OCI-LY3 (cell line): ENCODE results near the gene C19orf25.

Experiments
- H2AFZ ChIP-seq: fragments of 200-600, 300-600 bp; shearing (Covaris generic); 2 replicates; pipeline ENCODE4 v1.6.0; 2014; ENCODE audit warnings: antibody characterized with exemption, low read depth, low read length
- H3K27ac ChIP-seq: fragments of 200-600, 300-600 bp; sonication (generic); 2 replicates; pipeline ENCODE4 v1.5.1; 2014; ENCODE audit warnings: mild to moderate bottlenecking, low read length, moderate library complexity, mixed read lengths
- H3K27me3 ChIP-seq: fragments of 200-600, 300-600 bp; sonication (generic); 2 replicates; pipeline ENCODE4 v1.6.1; 2014; ENCODE audit warnings: low read depth, low read length, mixed read lengths
- H3K36me3 ChIP-seq: fragments of 200-600, 300-600 bp; sonication (generic); replicated peaks from 2 replicates; pipeline ENCODE3; 2014; ENCODE audit warnings: low read depth, low read length, mixed read lengths
- H3K4me1 ChIP-seq: fragments of 300-600, 200-600 bp; sonication (generic); 2 replicates; pipeline ENCODE4 v1.6.1; 2014; ENCODE audit warnings: low read length, mixed read lengths
- H3K4me2 ChIP-seq: fragments of 200-600, 300-600 bp; sonication (generic); 2 replicates; pipeline ENCODE4 v1.6.1; 2014; ENCODE audit warnings: low read length, mixed read lengths
- H3K4me3 ChIP-seq: fragments of 300-600, 200-600 bp; sonication (generic); 2 replicates; pipeline ENCODE4 v1.5.1; 2014; ENCODE audit warnings: antibody characterized with exemption, mild to moderate bottlenecking, low read length, moderate library complexity
- H3K79me2 ChIP-seq: fragments of 300-600, 200-600 bp; shearing (Covaris generic); 2 replicates; pipeline ENCODE4 v1.6.1; 2014; ENCODE audit warnings: mild to moderate bottlenecking, low read length, mixed read lengths
- H3K9ac ChIP-seq: fragments of 300-600, 200-600 bp; shearing (Covaris generic); 2 replicates; pipeline ENCODE4 v1.6.0; 2014; ENCODE audit warnings: mild to moderate bottlenecking, low read length, moderate library complexity
- H3K9me3 ChIP-seq: fragments of 200-600, 300-600 bp; shearing (Covaris generic); 2 replicates; pipeline ENCODE4 v1.6.1; 2014; ENCODE audit warnings: low read length, mixed read lengths; ENCODE audit not compliant: insufficient read depth
- H4K20me1 ChIP-seq: fragments of 200-600, 300-600 bp; sonication (generic); 2 replicates; pipeline ENCODE4 v1.6.1; 2016; ENCODE audit warnings: low read length, mixed read lengths; ENCODE audit not compliant: insufficient read depth
- CTCF ChIP-seq: fragments of 200-600, 300-600 bp; sonication (generic); IDR thresholded peaks from 2 replicates; pipeline ENCODE4 v1.5.1; 2014; ENCODE audit warnings: antibody characterized with exemption, low read length, low read depth
- EZH2phosphoT487 ChIP-seq: fragments of 200-600 bp; shearing (Covaris generic); IDR thresholded peaks from 2 replicates; pipeline ENCODE4 v1.6.1; 2018; ENCODE audit warnings: antibody characterized with exemption, mixed run types, low read depth

C19orf25 gene

GRCh38 chr19:1489463-1490310 is 10.7 kb upstream of the C19orf25 start:
- H3K79me2 ChIP-seq = no peaks in the 10 kb centered on the region
- no peak overlapping the region for H3K9ac ChIP-seq
- H3K27me3 ChIP-seq = no peaks in the 10 kb centered on the region
- no peak overlapping the region for H3K27ac ChIP-seq
- TF ChIP-seq EZH2phosphoT487 = no peak
- no peak for TF ChIP-seq CTCF
- H3K9me3 ChIP-seq = no peaks in the 10 kb centered on the region
- no peaks in the 10 kb centered on the region for H4K20me1 ChIP-seq
- H3K4me1 ChIP-seq = no peaks in the 10 kb centered on the region
- H3K36me3 ChIP-seq = no peaks in the 10 kb centered on the region
- no peak overlapping the region for H3K4me3 ChIP-seq
- H2AFZ ChIP-seq = no peak overlapping the region
- H3K4me2 ChIP-seq = no peak overlapping the region

GRCh38 chr19:1488282-1488601 is 9.2 kb upstream of the C19orf25 start:
- no peak for TF ChIP-seq CTCF
- TF ChIP-seq EZH2phosphoT487 = no peak
- Histone ChIP-seq H4K20me1 (no peaks in the 10 kb centered on the region), H3K4me2 (no peak overlapping the region), H3K9me3 (no peaks in the 10 kb centered on the region), H3K4me3 (no peak overlapping the region), H2AFZ (no peak overlapping the region), H3K27me3 (no peaks in the 10 kb centered on the region), H3K4me1 (no peaks in the 10 kb centered on the region), H3K36me3 (no peaks in the 10 kb centered on the region), H3K27ac (no peak overlapping the region), H3K79me2 (no peaks in the 10 kb centered on the region), H3K9ac (no peak overlapping the region)

GRCh38 chr19:1487576-1488281 is 8.7 kb upstream of the C19orf25 start:
- TF ChIP-seq CTCF (no peak), EZH2phosphoT487 (no peak)
- H3K4me1 ChIP-seq = no peaks in the 10 kb centered on the region
- no peak overlapping the region for H3K4me2 ChIP-seq

GRCh38 chr19:1486720-1487575 is 7.9 kb upstream of the C19orf25 start:
- H3K4me3 ChIP-seq = no peak overlapping the region
- no peaks in the 10 kb centered on the region for H3K27me3 ChIP-seq
- H2AFZ ChIP-seq = no peak overlapping the region
- no peaks in the 10 kb centered on the region for H3K4me1 ChIP-seq
- no peaks in the 10 kb centered on the region for H3K79me2 ChIP-seq
- no peak overlapping the region for H3K4me2 ChIP-seq
- TF ChIP-seq EZH2phosphoT487 = no peak
- TF ChIP-seq CTCF = no peak
- no peak overlapping the region for H3K9ac ChIP-seq
- H4K20me1 ChIP-seq = no peaks in the 10 kb centered on the region
- no peak overlapping the region for H3K27ac ChIP-seq
- no peaks in the 10 kb centered on the region for H3K36me3 ChIP-seq
- no peaks in the 10 kb centered on the region for H3K9me3 ChIP-seq

More at GRCh38 chr19:1487576-1488281, 8.7 kb upstream of the C19orf25 start:
- H3K4me3 ChIP-seq = no peak overlapping the region
- H3K27ac ChIP-seq = no peak overlapping the region
- no peaks in the 10 kb centered on the region for H4K20me1 ChIP-seq
- H3K9ac ChIP-seq = no peak overlapping the region
- no peak overlapping the region for H2AFZ ChIP-seq
- no peaks in the 10 kb centered on the region for H3K9me3 ChIP-seq
- H3K79me2 ChIP-seq = no peaks in the 10 kb centered on the region
- H3K27me3 ChIP-seq = no peaks in the 10 kb centered on the region
- no peaks in the 10 kb centered on the region for H3K36me3 ChIP-seq
